ENCODE results near the gene EPN3.

GRCh38 chr17:50499721-50500120 is 32.8 kb upstream of the EPN3 start:
- TF ChIP-seq CTCF (IDR thresholded peaks at IDR 0.05; ENCODE audit: poor library complexity) (no peak), EZH2 (IDR thresholded peaks at IDR 0.05; ENCODE audit: borderline replicate concordance) (no peak)
